Tibial nerve (tissue), 4 donors: ENCODE results near the gene GLG1. TPM values are rescaled to one million over a fixed set of nuclear protein-coding genes. Genes with fewer than 3 reads are reported as not detected.
A peak's percentile ranks its signal among the peaks of the same experiment; 100 is the strongest.

Experiments used
- DNase-seq, 2 donors: peaks; one replicate each; pipeline ENCODE4 v3.0.0-alpha.2; 2019; ENCODE audit warnings: low spot score in 2 of 2
- H3K27ac ChIP-seq, 4 donors: fragments of 200-600 bp; sonication (generic) in 3 of 4; one replicate each; pipeline ENCODE4 v1.5.1; 2017 to 2019; ENCODE audit warnings: mild to moderate bottlenecking in 1 of 4
- H3K27me3 ChIP-seq, 2 donors: fragments of 200-600 bp; sonication (generic) in 1 of 2; one replicate each; pipeline versions ENCODE4 v1.5.1 to v1.6.0; 2017 to 2019
- H3K36me3 ChIP-seq, 3 donors: fragments of 200-600 bp; sonication (generic); one replicate each; pipeline ENCODE4 v1.5.1; 2018 to 2019
- H3K4me1 ChIP-seq, 4 donors: fragments of 200-600 bp; sonication (generic) in 3 of 4; one replicate each; pipeline ENCODE4 v1.5.1; 2017 to 2019
- H3K4me3 ChIP-seq, 4 donors: fragments of 200-600 bp; sonication (generic) in 3 of 4; one replicate each; pipeline ENCODE4 v1.5.1; 2017 to 2019; ENCODE audit warnings: mild to moderate bottlenecking in 1 of 4, moderate library complexity in 1 of 4
- H3K9me3 ChIP-seq, 4 donors: fragments of 200-600 bp; sonication (generic) in 3 of 4; one replicate each; pipeline ENCODE4 v1.5.1; 2017 to 2019
- CTCF ChIP-seq, 5 experiments: fragments of 200-600 bp in 3 of 5; fragments of 450-650 bp in 2 of 5; sonication (generic) in 3 of 5; IDR thresholded peaks; one replicate each; pipeline ENCODE4 v1.5.1; 2016 to 2019; ENCODE audit warnings: antibody characterized with exemption in 5 of 5, mild to moderate bottlenecking in 3 of 5, moderate library complexity in 2 of 5
- EP300 ChIP-seq, 2 donors: sonication (generic); formaldehyde crosslinking; IDR thresholded peaks; one replicate each; pipeline ENCODE4 v1.6.1; 2017; ENCODE audit warnings: antibody characterized with exemption in 2 of 2, mild to moderate bottlenecking in 1 of 2
- POLR2A ChIP-seq, 2 donors: fragments of 450-650 bp; IDR thresholded peaks; one replicate each; pipeline ENCODE4 v1.6.1; 2017; ENCODE audit warnings: antibody characterized with exemption in 2 of 2, mild to moderate bottlenecking in 2 of 2, moderate library complexity in 2 of 2
- WGBS, 2 donors: methylation state at CpG; one replicate each; pipeline ENCODE4 v1.1.5; 2018; 5-methylcytosine and 5-hydroxymethylcytosine counted together
- total RNA-seq, 4 donors: library from RNA; depleted of rRNA; stranded (reverse); fragments of >200 nt; gene quantifications; one replicate each; pipeline ENCODE4 v1.1.0, GENCODE V29; 2016

Gene GLG1
- total RNA-seq, 4 donors from 2014 or later: 161 to 176 (median 170) TPM

DNA sequence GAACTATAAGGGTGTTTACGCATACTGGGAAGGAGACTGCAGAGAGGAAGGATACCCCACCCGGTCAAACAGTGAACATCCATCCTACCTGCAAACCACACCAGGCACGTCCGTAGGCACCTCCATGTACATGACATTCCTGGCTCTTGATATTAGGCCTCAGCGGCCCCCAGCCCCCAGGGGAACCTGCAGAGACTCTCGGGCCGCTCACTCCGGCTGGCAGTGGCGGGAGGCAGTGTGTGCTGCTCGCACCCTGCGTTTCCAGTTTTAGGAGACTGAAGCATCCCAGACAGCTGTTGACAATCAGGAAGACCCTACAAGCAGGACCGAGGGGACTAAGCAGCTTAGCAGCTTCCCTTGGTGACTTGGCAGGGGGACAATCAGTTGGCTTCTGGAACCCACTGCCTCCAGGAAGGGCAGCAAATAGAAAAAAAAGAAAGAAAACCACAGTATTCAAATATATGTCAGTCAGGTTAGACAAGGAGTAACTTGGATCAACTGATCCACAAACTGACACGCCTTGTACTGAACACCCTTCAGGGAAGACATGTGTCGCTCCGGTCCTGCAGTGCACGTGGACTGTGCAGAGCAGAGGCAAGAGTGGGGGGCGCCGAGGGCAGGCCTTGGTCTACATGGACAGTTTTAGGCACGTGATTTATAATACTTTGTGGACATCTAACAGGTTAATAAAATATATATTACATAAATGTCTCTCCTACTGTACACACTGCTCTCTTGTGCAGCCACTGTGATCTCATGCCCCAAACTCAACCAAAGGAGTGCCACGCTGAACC is 155.8 kb downstream of the GLG1 start:
- Histone ChIP-seq H3K27me3 (no peaks in the 10 kb centered on the region), H3K27ac (peak overlapping the region in 2 of 4 donors; percentile 85 to 86), H3K36me3 (peaks cover 0 to 58% (median 5%) of the 10 kb centered on the region in 3 donors), H3K4me3 (no peak overlapping the region), H3K4me1 (peaks cover 0 to 31% (median 13%) of the 10 kb centered on the region in 4 donors), H3K9me3 (no peaks in the 10 kb centered on the region)
- DNase-seq: no peak
- 92 to 93% methylated on average over 20 of the region's 20 CpGs for WGBS, 2 donors
- TF ChIP-seq EP300 (IDR thresholded peaks at IDR 0.05) (no peak), CTCF (IDR thresholded peaks at IDR 0.05) (no peak), POLR2A (IDR thresholded peaks at IDR 0.05) (no peak)

- no peak for TF ChIP-seq CTCF (IDR thresholded peaks at IDR 0.05)
- no peak for TF ChIP-seq POLR2A (IDR thresholded peaks at IDR 0.05)
- TF ChIP-seq EP300 (IDR thresholded peaks at IDR 0.05): no peak
- peak overlapping the region; percentile 33 to 86 (median 80) for H3K27ac ChIP-seq
- H3K36me3 ChIP-seq: peaks cover 0 to 48% (median 5%) of the 10 kb centered on the region in 3 donors
- peaks cover 0 to 31% (median 13%) of the 10 kb centered on the region in 4 donors for H3K4me1 ChIP-seq
- WGBS, 2 donors: 70 to 73% methylated on average over 3 of the region's 3 CpGs
- no peak overlapping the region for H3K4me3 ChIP-seq
- H3K9me3 ChIP-seq: no peaks in the 10 kb centered on the region
- no peak for DNase-seq
- H3K27me3 ChIP-seq: no peaks in the 10 kb centered on the region
Observed at GRCh38 chr16:74450236-74450635, 156.7 kb downstream of the GLG1 start.

DNA sequence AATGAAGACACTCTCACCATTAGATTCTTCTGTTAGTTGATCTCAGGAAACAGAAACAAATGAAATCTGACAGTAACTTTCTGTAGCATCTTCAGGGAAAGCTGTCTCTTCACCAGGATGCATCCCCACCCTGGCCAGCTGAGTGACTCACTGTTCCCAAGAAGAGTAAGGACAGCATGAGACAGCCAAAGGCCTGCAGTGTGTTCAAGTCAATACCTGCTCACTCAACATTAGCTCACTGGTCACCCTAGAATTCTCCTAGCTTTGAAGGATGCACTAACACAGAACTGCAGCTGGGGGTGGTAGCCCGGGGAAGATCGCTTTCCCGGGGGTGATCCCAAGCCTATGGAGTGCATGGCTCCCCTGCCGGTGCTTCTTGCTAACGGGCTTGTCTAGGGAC is 157.4 kb downstream of the GLG1 start:
- H3K27ac ChIP-seq: peak overlapping the region; percentile 33 to 86 (median 80)
- 86 to 90% methylated on average over 5 of the region's 5 CpGs for WGBS, 2 donors
- H3K27me3 ChIP-seq: no peaks in the 10 kb centered on the region
- no peaks in the 10 kb centered on the region for H3K9me3 ChIP-seq
- TF ChIP-seq EP300 (IDR thresholded peaks at IDR 0.05) (no peak), CTCF (IDR thresholded peaks at IDR 0.05) (no peak), POLR2A (IDR thresholded peaks at IDR 0.05) (no peak)
- DNase-seq: peak; percentile 22 to 27
- H3K4me1 ChIP-seq: peaks cover 0 to 31% (median 13%) of the 10 kb centered on the region in 4 donors
- H3K36me3 ChIP-seq: peaks cover 0 to 42% (median 5%) of the 10 kb centered on the region in 3 donors
- H3K4me3 ChIP-seq: no peak overlapping the region

DNA sequence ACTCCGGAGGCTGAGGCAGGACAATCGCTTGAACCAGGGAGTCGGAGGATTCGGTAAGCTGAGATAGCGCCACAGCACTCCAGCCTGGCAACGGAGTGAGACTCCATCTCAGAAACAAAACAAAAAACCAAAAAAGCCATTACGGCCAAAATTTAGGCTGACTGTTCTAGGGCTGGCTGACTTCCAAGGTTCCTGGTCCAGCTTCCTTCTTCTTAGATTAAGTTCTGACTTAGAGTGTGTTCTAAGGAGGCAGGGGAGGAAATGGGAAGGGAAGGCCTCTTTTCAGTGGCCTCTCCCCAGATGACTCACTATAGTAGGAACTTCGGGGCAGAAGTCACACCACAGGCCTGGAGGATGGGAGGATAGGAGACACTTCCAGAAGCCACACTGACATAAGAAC is 157.9 kb downstream of the GLG1 start:
- peak overlapping the region; percentile 33 to 86 (median 80) for H3K27ac ChIP-seq
- peaks cover 0 to 39% (median 5%) of the 10 kb centered on the region in 3 donors for H3K36me3 ChIP-seq
- 53 to 56% methylated on average over 8 of the region's 8 CpGs for WGBS, 2 donors
- TF ChIP-seq CTCF (IDR thresholded peaks at IDR 0.05) (no peak), EP300 (IDR thresholded peaks at IDR 0.05) (peak; percentile 55 to 88)
- H3K9me3 ChIP-seq: no peaks in the 10 kb centered on the region
- H3K4me3 ChIP-seq: no peak overlapping the region
- peak; percentile 35 to 78 for DNase-seq
- no peaks in the 10 kb centered on the region for H3K27me3 ChIP-seq
- H3K4me1 ChIP-seq: peaks cover 0 to 31% (median 13%) of the 10 kb centered on the region in 4 donors

DNA sequence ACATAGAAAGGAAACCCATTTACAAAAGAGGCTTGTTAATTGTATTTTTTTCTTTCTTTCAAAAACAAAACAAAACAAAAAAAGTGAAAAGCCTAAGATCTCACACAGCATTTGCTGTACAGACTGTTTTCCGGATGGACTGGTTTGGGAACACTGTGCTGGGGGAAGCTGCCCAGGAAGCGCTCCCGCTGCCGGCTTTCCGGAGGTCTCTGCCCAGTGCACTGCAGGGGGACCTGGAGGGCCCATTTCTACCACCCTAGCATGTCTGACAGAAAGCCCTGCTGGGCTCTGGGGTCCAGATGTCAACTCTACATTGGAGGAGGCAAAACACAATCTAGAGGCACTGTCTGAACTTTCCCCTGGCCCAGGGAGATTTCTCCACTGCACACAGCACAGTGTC is 159.3 kb downstream of the GLG1 start:
- TF ChIP-seq CTCF (IDR thresholded peaks at IDR 0.05) (no peak), EP300 (IDR thresholded peaks at IDR 0.05) (no peak), POLR2A (IDR thresholded peaks at IDR 0.05) (no peak)
- Histone ChIP-seq H3K4me1 (peaks cover 0 to 31% (median 13%) of the 10 kb centered on the region in 4 donors), H3K36me3 (peaks cover 0 to 25% (median 0%) of the 10 kb centered on the region in 3 donors), H3K27me3 (no peaks in the 10 kb centered on the region), H3K9me3 (no peaks in the 10 kb centered on the region), H3K27ac (peak overlapping the region in 2 of 4 donors; percentile 85 to 86), H3K4me3 (no peak overlapping the region)
- no peak for DNase-seq
- WGBS, 2 donors: 88 to 94% methylated on average over 5 of the region's 5 CpGs
